ENCODE data around the gene CCNQ. TPM values are rescaled to one million over a fixed set of nuclear protein-coding genes. Genes with fewer than 3 reads are reported as not detected.

Gene CCNQ
- total RNA-seq (2021) (27.1 and 32.4 TPM in 2 replicates), Bru-seq, nascent RNA (percentile 56 among the genes with signal in this experiment), BruChase-seq, experiment 1, labeled RNA remaining after a 2-hour chase (percentile 61 among the genes with signal in this experiment), BruChase-seq, experiment 2, labeled RNA remaining after a 6-hour chase (percentile 64 among the genes with signal in this experiment)
- long read RNA-seq, transcript CCNQ-204 (5 exons, 1,306 nt), result minor isoform, 13 of 49 reads
- long read RNA-seq, transcript CCNQ-202 (5 exons, 1,164 nt), result major isoform, 20 of 49 reads
- long read RNA-seq, partial matches to known transcripts, result 0 of 49 reads
- long read RNA-seq, other reads (novel, unspliced or antisense), result 9 of 49 reads

DNA sequence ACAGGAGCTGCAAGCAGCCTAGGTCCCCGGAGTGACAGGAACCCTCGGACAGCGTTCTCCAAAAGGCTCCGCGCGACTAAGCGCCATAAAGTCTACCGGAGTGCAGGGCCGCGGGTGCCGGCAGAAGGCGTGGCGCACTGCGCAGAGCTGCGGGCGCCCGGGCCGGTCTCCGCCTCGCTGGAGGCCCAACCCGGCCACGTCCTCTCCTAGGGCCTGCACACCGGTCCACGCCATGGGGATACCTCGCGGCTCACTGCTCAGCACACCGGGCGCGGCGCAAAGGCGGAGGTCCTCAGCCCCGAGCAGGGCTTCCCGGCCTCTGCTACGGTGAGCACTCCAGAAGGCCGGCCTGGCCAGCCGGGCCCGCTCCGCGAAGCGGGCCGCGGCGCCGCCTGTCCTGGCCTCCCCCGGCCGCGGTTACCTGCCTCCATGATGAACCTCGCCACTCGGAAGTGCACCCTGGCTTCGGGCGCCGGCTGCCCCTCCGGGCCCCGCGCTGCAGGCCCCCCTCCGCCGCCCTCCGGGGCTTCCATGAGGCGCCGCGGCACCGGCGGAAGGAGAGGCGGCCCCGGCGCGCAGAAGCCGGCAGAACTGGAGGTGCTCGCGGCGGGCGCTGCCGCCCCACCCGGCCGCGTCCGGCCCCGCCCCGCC, at the start of gene CCNQ:
Gene CCNQ, minus strand, starts transcription at position 599 of the 651 bp plus-strand sequence. Its CDS starts 66 bp downstream, at position 533.
- DNase-seq (ENCODE audit: low spot score), result peak; percentile 18
- intact Hi-C loops (cut with micrococcal nuclease; ENCODE audit: unreplicated experiment), result no loop called here
- no TSS peak for BruUV-seq (replicated peaks)
- TF ChIP-seq EZH2 (IDR thresholded peaks at IDR 0.05; ENCODE audit: borderline replicate concordance, low read depth, low read length, poor library complexity, severe bottlenecking), result no peak
- TF ChIP-seq, protein P1, sequence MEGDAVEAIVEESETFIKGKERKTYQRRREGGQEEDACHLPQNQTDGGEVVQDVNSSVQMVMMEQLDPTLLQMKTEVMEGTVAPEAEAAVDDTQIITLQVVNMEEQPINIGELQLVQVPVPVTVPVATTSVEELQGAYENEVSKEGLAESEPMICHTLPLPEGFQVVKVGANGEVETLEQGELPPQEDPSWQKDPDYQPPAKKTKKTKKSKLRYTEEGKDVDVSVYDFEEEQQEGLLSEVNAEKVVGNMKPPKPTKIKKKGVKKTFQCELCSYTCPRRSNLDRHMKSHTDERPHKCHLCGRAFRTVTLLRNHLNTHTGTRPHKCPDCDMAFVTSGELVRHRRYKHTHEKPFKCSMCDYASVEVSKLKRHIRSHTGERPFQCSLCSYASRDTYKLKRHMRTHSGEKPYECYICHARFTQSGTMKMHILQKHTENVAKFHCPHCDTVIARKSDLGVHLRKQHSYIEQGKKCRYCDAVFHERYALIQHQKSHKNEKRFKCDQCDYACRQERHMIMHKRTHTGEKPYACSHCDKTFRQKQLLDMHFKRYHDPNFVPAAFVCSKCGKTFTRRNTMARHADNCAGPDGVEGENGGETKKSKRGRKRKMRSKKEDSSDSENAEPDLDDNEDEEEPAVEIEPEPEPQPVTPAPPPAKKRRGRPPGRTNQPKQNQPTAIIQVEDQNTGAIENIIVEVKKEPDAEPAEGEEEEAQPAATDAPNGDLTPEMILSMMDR (conservative IDR thresholded peaks at IDR 0.05; ENCODE audit: low read depth, low read length), result no peak
- Histone ChIP-seq H3K4me1 (ENCODE audit: insufficient read depth, low read length, poor library complexity, severe bottlenecking) (no peaks in the 10 kb centered on the region), H3K27me3 (replicated peaks; ENCODE audit: insufficient read depth, low read depth, low read length, poor library complexity) (no peaks in the 10 kb centered on the region), H3K9me3 (ENCODE audit: low read depth, low read length, poor library complexity, severe bottlenecking) (no peaks in the 10 kb centered on the region), H3K4me3 (ENCODE audit: low read depth, low read length, poor library complexity, severe bottlenecking) (peak within 1 kb of the TSS; percentile 63), H3K27ac (ENCODE audit: low read depth, low read length, poor library complexity, severe bottlenecking) (peak within 1 kb of the TSS; percentile 64), H3K36me3 (ENCODE audit: insufficient read depth, low read length, poor library complexity, severe bottlenecking) (peaks cover 3% of the 10 kb centered on the region)
- CTCF ChIA-PET, result interaction anchor here (0.5 kb wide), 1 partner anchor 65 kb away, joined by 3 read pairs; no protein-coding TSS in a partner anchor
- POLR2A ChIA-PET (ENCODE audit: low non-redundant PET), result interaction anchor here (0.6 kb wide), 1 partner anchor 128 kb away, joined by 5 read pairs; no protein-coding TSS in a partner anchor

GRCh38 chrX:153647461-153648357, 48.8 kb upstream of the CCNQ start:
- no peak overlapping the region for H3K27ac ChIP-seq (ENCODE audit: low read depth, low read length, poor library complexity, severe bottlenecking)
- H3K9me3 ChIP-seq (ENCODE audit: low read depth, low read length, poor library complexity, severe bottlenecking), result no peaks in the 10 kb centered on the region
- DNase-seq (ENCODE audit: low spot score), result no peak
- no peaks in the 10 kb centered on the region for H3K4me1 ChIP-seq (ENCODE audit: insufficient read depth, low read length, poor library complexity, severe bottlenecking)
- ChIA-PET CTCF (interaction anchor here (0.9 kb wide), 1 partner anchor 8 kb away, joined by 3 read pairs; no protein-coding TSS in a partner anchor), POLR2A (ENCODE audit: low non-redundant PET) (no interaction called here)
- no peaks in the 10 kb centered on the region for H3K36me3 ChIP-seq (ENCODE audit: insufficient read depth, low read length, poor library complexity, severe bottlenecking)
- BruUV-seq (replicated peaks), result no TSS peak
- no peak overlapping the region for H3K4me3 ChIP-seq (ENCODE audit: low read depth, low read length, poor library complexity, severe bottlenecking)
- intact Hi-C loops (cut with micrococcal nuclease; ENCODE audit: unreplicated experiment), result loop anchor here (1.0 to 2.0 kb wide), 2 partner anchors 21 to 77 kb away; partner anchors contain the start of genes ABCD1 and BCAP31
- H3K27me3 ChIP-seq (replicated peaks; ENCODE audit: insufficient read depth, low read depth, low read length, poor library complexity), result peaks cover 25% of the 10 kb centered on the region
- TF ChIP-seq, protein P1 (conservative IDR thresholded peaks at IDR 0.05; ENCODE audit: low read depth, low read length), result no peak
- no peak for TF ChIP-seq EZH2 (IDR thresholded peaks at IDR 0.05; ENCODE audit: borderline replicate concordance, low read depth, low read length, poor library complexity, severe bottlenecking)

Measured in A673 (cell line).